ENCODE measurements around the gene KCND2.
"Not testable (repeated sequence)": the region's sequence is repeated elsewhere in the genome, so short reads cannot be mapped to it uniquely, and the experiment has no call there.

KCND2 gene

GRCh38 chr7:120272701-120273475, at the start of gene KCND2:
Gene KCND2 (plus strand): TSS chr7:120273175.
- no peak for DNase-seq

GRCh38 chr7:120226188-120226587, 46.8 kb upstream of the KCND2 start:
- DNase-seq: no peak

- DNase-seq: no peak
Measured at GRCh38 chr7:120227255-120227654, 45.7 kb upstream of the KCND2 start.

- DNase-seq: no peak
Measured at GRCh38 chr7:120229084-120229483, 43.9 kb upstream of the KCND2 start.

- no peak for DNase-seq
Measured at GRCh38 chr7:120233338-120233737, 39.6 kb upstream of the KCND2 start.

- not testable (repeated sequence) for DNase-seq
Measured at GRCh38 chr7:120240350-120240749, 32.6 kb upstream of the KCND2 start.

- no peak for DNase-seq
Measured at GRCh38 chr7:120241973-120242372, 31.0 kb upstream of the KCND2 start.

- no peak for DNase-seq
Measured at GRCh38 chr7:120254845-120255244, 18.1 kb upstream of the KCND2 start.

GRCh38 chr7:120256344-120257070, 16.5 kb upstream of the KCND2 start:
- DNase-seq: no peak

GRCh38 chr7:120259386-120259785, 13.6 kb upstream of the KCND2 start:
- no peak for DNase-seq

GRCh38 chr7:120260111-120260510, 12.9 kb upstream of the KCND2 start:
- no peak for DNase-seq

- no peak for DNase-seq
Measured at GRCh38 chr7:120272261-120272660, 714 bp upstream of the KCND2 start.

GRCh38 chr7:120273476-120273975, 551 bp downstream of the KCND2 start:
- DNase-seq: no peak

GRCh38 chr7:120274482-120274881, 1.5 kb downstream of the KCND2 start:
- DNase-seq: no peak

GRCh38 chr7:120274899-120275298, 1.9 kb downstream of the KCND2 start:
- no peak for DNase-seq

- no peak for DNase-seq
Measured at GRCh38 chr7:120276720-120277119, 3.7 kb downstream of the KCND2 start.

- DNase-seq: no peak
Measured at GRCh38 chr7:120278773-120279172, 5.8 kb downstream of the KCND2 start.

- DNase-seq: no peak
Measured at GRCh38 chr7:120280743-120281142, 7.8 kb downstream of the KCND2 start.

- no peak for DNase-seq
Measured at GRCh38 chr7:120293027-120293426, 20.1 kb downstream of the KCND2 start.

- no peak for DNase-seq
Measured at GRCh38 chr7:120302190-120302589, 29.2 kb downstream of the KCND2 start.

GRCh38 chr7:120303105-120303504, 30.1 kb downstream of the KCND2 start:
- no peak for DNase-seq

GRCh38 chr7:120304674-120305073, 31.7 kb downstream of the KCND2 start:
- DNase-seq: no peak

- DNase-seq: no peak
Measured at GRCh38 chr7:120307991-120308545, 35.1 kb downstream of the KCND2 start.

Data from GOT3 (cell line).